ENCODE results near the gene NME5.
"Not testable (repeated sequence)": the region's sequence is repeated elsewhere in the genome, so short reads cannot be mapped to it uniquely, and the experiment has no call there.

The NME5 gene

DNA sequence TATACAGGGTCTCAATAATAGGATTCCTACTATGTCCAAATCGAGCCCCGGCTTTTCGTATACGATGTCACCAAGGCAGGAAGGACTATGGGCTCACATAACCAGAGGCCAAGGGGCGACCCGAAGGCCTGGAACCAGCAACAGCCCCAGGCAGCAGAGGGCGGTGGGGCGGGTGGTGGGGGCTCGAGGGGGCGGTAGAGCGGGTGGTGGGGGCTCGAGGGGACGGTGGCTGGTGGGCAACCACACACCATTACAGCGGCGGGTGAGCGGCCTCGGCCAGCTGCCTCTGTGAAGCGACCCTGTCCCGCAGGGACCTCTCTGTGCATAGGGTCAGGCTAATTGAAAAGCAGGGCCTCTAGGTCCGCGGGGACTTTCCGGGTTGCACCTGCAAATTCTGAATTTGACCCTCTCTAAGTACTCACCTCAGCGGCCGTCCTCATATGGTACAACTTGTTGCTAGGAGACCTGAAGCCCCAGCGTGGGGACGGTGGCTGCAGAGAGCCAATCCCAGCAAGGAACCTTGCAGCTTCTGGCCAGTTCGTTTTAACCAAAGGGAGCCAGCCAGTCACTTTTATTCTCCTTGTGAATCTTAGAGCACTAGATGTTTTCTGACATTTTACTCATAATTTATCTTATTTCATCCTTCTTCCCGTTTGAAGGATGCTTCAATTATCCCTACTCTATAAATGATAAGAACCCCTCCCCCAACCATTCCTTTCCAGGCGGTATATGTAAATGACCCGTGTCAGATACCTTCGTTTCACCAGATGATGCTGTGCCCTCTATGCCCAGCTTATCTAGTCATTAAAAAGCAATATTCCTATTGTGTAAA is at the start of gene NME5:
TSS of gene NME5 (minus strand) at position 480 of the 832 bp plus-strand sequence. CDS start 648 bp downstream, outside the sequence.
- no peak for DNase-seq (ENCODE audit: low spot score)

DNA sequence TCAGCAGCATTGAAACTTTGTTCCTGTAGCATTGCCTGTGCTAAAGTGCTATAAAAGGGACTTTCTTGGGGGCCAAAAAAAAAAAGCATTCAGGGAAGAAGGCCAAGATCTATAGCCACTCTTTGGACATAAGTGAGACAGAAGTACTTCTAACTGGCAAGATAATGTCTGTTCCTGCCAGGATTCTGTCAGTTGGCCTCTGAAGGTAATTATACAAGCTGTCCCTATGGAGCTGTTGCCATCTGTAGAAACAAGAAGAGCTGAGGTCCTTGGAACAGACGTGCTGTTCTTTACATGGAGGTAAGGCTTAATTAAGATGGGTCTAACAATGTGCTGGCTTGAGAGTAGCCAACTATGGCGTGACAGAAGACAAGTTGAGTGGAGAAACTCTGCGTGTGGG is 49.4 kb upstream of the NME5 start:
- no peak for DNase-seq (ENCODE audit: low spot score)

- no peak for DNase-seq (ENCODE audit: low spot score)
Measured at GRCh38 chr5:138186002-138186447, 46.8 kb upstream of the NME5 start.

DNA sequence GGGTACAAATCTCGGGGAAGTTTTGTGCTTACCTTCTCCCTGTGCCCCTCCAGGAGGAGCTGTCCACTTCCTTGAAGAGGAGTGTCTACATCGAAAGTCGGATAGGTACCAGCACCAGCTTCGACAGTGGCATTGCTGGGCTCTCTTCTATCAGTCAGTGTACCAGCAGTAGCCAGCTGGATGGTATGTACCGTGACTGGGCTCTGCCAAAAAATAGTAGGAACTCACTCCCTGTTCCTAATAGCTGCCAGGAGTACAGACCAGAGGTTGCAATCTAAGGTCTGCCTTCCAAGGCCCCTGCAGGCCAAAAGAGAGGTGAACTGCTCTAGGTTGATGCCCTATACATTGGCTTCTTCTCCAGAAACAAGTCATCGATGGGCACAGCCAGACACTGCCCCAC is 43.6 kb upstream of the NME5 start:
- no peak for DNase-seq (ENCODE audit: low spot score)

DNA sequence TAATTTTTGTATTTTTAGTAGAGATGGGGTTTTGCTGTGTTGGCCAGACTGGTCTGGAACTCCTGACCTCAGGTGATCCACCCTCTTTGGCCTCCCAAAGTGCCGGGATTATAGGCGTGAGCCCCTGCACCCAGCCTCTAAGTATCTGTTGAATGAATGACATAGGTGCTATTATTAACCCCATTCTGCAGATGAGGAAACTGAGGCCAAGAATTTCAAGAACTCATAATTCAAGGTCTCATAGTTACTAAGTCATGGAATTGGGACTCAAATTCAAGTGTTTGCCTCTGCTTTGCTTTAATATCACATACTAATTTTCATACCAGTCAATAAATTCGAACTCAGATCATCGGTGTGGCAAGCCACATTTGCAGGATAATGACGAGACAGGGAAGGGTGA is 41.6 kb upstream of the NME5 start:
- no peak for DNase-seq (ENCODE audit: low spot score)

DNA sequence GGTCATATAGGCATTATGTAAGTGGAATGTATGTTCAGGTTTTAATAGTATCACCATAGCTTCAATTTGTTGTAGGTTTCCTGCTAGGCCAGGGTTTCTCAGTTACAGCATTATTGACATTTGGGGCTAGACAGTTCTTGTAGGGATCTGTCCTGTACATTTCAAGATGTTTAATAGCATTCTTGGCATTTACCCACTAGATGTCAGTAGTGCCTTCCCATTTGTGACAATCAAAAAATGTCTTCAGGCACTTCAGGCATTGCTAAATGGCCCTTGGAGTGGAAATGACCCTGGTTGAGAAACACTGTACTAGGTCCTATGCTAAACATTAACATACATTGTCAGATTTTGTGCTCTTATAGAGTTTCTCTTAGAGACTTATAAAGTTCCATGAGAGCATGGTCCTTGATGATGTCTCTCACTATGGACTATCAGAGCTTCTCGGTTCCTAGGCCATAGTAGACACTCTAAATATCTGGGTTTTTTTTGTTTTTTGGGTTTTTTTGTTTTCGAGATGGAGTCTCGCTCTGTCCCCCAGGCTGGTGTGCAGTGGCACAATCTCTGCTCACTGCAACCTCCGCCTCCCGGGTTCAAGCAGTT is 41.1 kb upstream of the NME5 start:
- DNase-seq (ENCODE audit: low spot score) = peak; percentile 91

DNA sequence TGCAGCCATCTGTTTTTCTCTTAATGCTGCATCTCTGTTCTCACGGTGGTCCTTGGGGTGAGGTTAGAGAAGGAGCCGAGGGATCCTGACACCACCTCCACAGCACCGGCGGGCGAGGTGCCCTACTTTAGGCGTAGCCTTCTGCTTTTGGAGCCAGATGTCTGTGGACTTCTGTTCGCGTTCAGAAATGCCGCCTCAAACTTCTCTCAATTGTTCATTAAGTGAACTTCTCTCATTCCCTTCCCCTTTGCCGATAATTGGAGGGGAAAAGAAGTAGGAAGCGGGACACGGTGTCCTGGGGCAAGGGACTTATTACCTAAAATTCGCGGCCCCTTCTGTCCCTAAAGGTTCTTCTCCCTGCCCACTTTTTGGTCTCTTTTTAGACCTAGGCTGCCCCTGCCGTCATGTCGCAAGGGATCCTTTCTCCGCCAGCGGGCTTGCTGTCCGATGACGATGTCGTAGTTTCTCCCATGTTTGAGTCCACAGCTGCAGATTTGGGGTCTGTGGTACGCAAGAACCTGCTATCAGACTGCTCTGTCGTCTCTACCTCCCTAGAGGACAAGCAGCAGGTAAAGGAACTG is 40.1 kb upstream of the NME5 start:
- DNase-seq (ENCODE audit: low spot score) = peak; percentile 63

- DNase-seq (ENCODE audit: low spot score) = peak; percentile 96
Measured at GRCh38 chr5:138178516-138179276, 39.5 kb upstream of the NME5 start, which contains the start of the genes BRD8 and KIF20A. Gene BRD8 (minus strand): TSS chr5:138178630. CDS start chr5:138178614, 16 bp downstream. Gene KIF20A (plus strand): TSS chr5:138179112. CDS start chr5:138179681, 569 bp downstream.

- peak; percentile 59 for DNase-seq (ENCODE audit: low spot score)
Measured at GRCh38 chr5:138177941-138178515, 38.8 kb upstream of the NME5 start.

DNA sequence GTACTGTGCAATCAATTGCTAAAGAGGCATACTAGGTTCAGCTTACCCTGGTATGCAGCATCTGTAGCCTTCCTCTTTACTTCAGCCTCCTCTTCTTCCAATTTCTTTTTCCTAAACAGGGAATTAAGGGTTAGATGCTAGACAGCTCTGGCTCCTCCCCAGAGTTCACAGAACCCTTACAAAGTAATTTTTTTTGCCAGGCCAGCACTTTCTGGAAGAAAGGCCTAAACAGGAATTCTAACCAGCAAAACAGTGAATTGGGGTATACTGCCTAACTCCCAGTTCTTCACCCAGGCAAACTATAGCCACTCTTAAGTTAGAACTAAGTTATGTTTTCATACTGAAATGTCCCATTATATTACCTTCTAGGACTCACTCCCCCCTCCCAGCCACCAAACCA is 31.1 kb upstream of the NME5 start:
- no peak for DNase-seq (ENCODE audit: low spot score)

- DNase-seq (ENCODE audit: low spot score) = no peak
Measured at GRCh38 chr5:138169124-138169523, 29.9 kb upstream of the NME5 start.

- DNase-seq (ENCODE audit: low spot score) = no peak
Measured at GRCh38 chr5:138163721-138164120, 24.5 kb upstream of the NME5 start.

GRCh38 chr5:138160706-138161105 is 21.5 kb upstream of the NME5 start:
- DNase-seq (ENCODE audit: low spot score) = no peak

DNA sequence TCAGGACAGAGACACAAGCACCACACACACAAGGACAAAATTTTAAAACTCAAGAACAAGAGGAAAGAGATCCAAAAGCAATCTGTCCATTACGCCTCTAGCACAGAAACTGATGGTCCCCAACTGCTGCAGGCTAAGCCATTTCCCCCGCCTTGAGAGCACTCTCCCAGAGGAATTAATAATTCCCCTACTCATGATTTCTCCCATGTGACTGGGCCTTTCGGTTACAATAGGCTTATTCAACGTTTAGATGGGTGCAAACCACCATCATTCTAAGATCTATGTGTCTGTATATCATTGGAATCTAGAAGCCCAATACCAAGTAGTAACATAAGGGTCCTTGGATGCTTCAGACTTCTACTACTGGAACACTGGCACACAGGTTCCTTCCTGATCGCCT is 20.4 kb upstream of the NME5 start:
- no peak for DNase-seq (ENCODE audit: low spot score)

DNA sequence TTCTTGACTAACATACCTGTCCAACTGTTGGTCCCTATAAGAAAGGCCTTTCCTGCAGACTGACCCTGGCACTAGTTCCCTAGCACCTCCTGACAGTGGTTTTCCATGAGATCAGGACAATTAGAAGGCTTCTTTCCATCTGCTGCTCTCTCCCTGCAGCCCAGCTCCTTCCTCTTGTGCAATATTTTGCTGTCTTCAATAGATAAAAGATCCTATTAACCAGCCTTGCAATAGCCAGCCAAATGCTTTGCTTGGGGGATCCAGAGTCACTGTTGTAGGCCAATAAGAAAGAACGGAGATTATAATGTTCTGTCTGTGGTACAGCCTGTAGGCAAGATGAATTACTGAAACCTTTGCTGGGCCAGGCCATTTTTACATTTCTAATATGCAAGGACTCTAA is 18.4 kb upstream of the NME5 start:
- no peak for DNase-seq (ENCODE audit: low spot score)

GRCh38 chr5:138155977-138156376 is 16.7 kb upstream of the NME5 start:
- not testable (repeated sequence) for DNase-seq (ENCODE audit: low spot score)

- DNase-seq (ENCODE audit: low spot score) = no peak
Measured at GRCh38 chr5:138149530-138149929, 10.3 kb upstream of the NME5 start.

- DNase-seq (ENCODE audit: low spot score) = no peak
Measured at GRCh38 chr5:138148811-138149210, 9.6 kb upstream of the NME5 start.

DNA sequence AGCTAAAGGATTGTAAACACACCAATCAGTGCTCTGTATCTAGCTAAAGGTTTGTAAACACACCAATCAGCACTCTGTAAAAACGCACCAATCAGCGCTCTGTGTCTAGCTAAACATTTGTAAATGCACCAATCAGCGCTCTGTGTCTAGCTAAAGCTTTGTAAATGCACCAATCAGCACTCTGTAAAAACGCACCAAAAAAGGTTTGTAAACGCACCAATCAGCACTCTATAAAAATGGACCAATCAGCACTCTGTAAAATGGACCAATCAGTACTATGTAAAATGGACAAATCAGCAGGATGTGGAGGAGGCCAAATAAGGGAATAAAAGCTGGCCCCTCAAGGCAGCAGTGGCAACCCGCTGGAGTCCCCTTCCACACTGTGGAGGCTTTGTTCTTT is 4.3 kb upstream of the NME5 start:
- not testable (repeated sequence) for DNase-seq (ENCODE audit: low spot score)

GRCh38 chr5:138141734-138142133 is 2.5 kb upstream of the NME5 start:
- DNase-seq (ENCODE audit: low spot score) = no peak

DNA sequence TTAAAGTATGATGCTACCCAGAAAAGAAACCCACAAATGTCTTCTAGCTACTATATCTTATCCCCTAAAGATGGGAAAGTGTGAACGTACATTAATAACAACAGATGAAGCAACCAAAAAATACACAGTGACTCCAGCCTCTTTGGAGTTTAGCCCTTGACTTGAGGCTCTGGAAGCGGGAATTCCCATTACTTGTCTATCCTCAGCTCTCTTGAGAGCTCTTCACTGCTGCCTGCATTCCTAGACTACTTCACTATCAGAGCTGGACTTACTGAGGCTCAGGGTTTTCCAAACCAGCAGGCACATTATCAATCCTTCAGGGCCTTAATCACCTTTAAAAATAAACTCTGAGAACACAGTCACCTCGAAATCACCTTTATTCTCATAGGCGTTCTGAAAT is 1.0 kb upstream of the NME5 start:
- no peak for DNase-seq (ENCODE audit: low spot score)

DNA sequence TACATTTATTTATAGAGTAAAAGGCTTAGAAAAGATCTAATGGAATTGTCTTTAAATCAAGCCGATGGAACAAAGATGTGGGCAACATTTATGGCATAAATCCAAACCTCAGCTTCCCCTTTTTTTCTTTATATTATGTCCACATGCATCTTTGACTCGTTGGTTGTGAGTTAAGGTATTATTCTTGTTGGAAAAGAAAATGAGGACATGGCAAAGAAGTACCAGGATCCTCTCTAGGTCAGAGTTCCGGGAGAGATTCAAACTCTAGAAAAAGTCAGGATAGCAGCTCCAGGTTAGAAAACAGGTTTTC is 508 bp upstream of the NME5 start:
- no peak for DNase-seq (ENCODE audit: low spot score)

Data from NAMALWA (cell line).